ENCODE data around the gene SLC30A1. TPM values are rescaled to one million over a fixed set of nuclear protein-coding genes. Genes with fewer than 3 reads are reported as not detected.

The SLC30A1 gene
- polyA plus RNA-seq, 1 of the 3 experiments (the other 2 are of a cell fraction), result 6.9 TPM

DNA sequence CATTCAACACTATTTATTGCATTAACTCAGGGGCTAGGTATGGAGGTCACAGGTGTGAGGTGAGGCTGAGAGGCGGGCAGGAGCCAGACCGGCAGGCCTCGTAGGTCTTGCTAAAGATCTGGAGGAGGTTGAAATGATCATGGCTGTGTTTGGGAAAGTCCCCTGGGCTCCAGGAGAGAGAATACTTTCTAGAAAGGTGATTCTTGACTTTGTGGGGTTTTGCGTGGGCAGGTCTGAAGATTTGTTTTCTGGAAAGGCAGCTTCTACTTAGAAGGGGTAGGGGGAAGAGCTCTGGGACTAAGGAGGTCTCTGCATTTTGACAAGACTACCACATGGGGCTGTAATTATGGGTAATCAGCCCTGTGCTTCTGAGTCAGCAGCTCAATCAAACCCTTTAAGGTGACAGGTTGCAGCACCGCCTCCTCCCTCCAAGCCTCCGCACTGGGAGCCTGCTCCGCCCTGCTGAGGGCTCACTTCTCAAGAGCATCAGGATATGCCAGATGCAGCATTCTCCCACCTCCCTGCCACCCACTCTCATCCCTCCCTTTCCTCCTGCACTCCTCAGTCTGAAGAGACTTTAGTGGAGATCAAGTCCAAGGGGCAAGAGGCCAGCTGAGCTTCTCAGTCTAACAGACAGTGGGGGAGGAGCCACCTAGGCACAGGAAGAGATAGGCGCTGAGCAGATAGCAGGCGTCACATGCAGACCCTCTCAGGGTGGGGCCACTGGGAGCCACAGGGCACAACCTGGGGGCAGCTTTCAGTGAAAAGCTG lies 30.5 kb downstream of the SLC30A1 start:
- H4K20me1 ChIP-seq (ENCODE audit: insufficient read depth), result no peaks in the 10 kb centered on the region
- no peak for TF ChIP-seq USF1 (IDR thresholded peaks at IDR 0.05; ENCODE audit: borderline replicate concordance, low read depth)
- TF ChIP-seq, protein P1, sequence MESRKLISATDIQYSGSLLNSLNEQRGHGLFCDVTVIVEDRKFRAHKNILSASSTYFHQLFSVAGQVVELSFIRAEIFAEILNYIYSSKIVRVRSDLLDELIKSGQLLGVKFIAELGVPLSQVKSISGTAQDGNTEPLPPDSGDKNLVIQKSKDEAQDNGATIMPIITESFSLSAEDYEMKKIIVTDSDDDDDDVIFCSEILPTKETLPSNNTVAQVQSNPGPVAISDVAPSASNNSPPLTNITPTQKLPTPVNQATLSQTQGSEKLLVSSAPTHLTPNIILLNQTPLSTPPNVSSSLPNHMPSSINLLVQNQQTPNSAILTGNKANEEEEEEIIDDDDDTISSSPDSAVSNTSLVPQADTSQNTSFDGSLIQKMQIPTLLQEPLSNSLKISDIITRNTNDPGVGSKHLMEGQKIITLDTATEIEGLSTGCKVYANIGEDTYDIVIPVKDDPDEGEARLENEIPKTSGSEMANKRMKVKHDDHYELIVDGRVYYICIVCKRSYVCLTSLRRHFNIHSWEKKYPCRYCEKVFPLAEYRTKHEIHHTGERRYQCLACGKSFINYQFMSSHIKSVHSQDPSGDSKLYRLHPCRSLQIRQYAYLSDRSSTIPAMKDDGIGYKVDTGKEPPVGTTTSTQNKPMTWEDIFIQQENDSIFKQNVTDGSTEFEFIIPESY (IDR thresholded peaks at IDR 0.05; ENCODE audit: borderline replicate concordance, low read depth), result no peak
- TF ChIP-seq RXRA (IDR thresholded peaks at IDR 0.05; ENCODE audit: borderline replicate concordance, low read depth), result no peak
- H2AFZ ChIP-seq (ENCODE audit: low read depth), result no peak overlapping the region
- no peak overlapping the region for H3K9ac ChIP-seq
- H3K27me3 ChIP-seq (ENCODE audit: insufficient read depth), result no peaks in the 10 kb centered on the region
- H3K79me2 ChIP-seq (ENCODE audit: insufficient read depth), result no peaks in the 10 kb centered on the region
- 0 out of 4 replicates have a peak, but pooled peaks cover 0 to 6% of the 10 kb centered on the region in 2 experiments for H3K4me1 ChIP-seq (ENCODE audit: control insufficient read depth in 1 of 2, insufficient read depth in 2 of 2, low read depth in 1 of 2, low read length in 1 of 2)
- ChIA-PET CTCF (interaction anchor here (0.6 to 2.8 kb wide), 5 partner anchors 10 to 237 kb away, joined by 3 to 10 read pairs (median 3); no protein-coding TSS in a partner anchor), POLR2A (no interaction called here)
- H3K27ac ChIP-seq (ENCODE audit: low read depth in 2 of 2, low read length in 1 of 2), result no peak overlapping the region
- no peak for DNase-seq
- H3F3A ChIP-seq (replicated peaks; ENCODE audit: insufficient read depth), result peaks cover 9% of the 10 kb centered on the region
- H3K9me3 ChIP-seq, result no peaks in the 10 kb centered on the region
- no peak overlapping the region for H3K4me2 ChIP-seq
- H3K4me3 ChIP-seq (ENCODE audit: low read depth in 2 of 2, low read length in 1 of 2), result no peak overlapping the region
- H3K9me2 ChIP-seq, result no peaks in the 10 kb centered on the region
- WGBS (ENCODE audit: low lambda C conversion rate), result 96% methylated on average over 8 of the region's 9 CpGs
- H3K36me3 ChIP-seq (replicated peaks in 1 of 2; ENCODE audit: control insufficient read depth in 1 of 2, insufficient read depth in 2 of 2, low read length in 1 of 2), result no peaks in the 10 kb centered on the region

- Histone ChIP-seq H3K79me2 (ENCODE audit: insufficient read depth) (no peaks in the 10 kb centered on the region), H4K20me1 (ENCODE audit: insufficient read depth) (no peaks in the 10 kb centered on the region), H3K27me3 (ENCODE audit: insufficient read depth) (no peaks in the 10 kb centered on the region), H3K36me3 (replicated peaks in 1 of 2; ENCODE audit: control insufficient read depth in 1 of 2, insufficient read depth in 2 of 2, low read length in 1 of 2) (no peaks in the 10 kb centered on the region), H3K9me3 (no peaks in the 10 kb centered on the region), H3F3A (replicated peaks; ENCODE audit: insufficient read depth) (peaks cover 9% of the 10 kb centered on the region), H3K27ac (ENCODE audit: low read depth in 2 of 2, low read length in 1 of 2) (no peak overlapping the region), H3K4me3 (ENCODE audit: low read depth in 2 of 2, low read length in 1 of 2) (no peak overlapping the region), H2AFZ (ENCODE audit: low read depth) (no peak overlapping the region), H3K4me1 (ENCODE audit: control insufficient read depth in 1 of 2, insufficient read depth in 2 of 2, low read depth in 1 of 2, low read length in 1 of 2) (0 out of 4 replicates have a peak, but pooled peaks cover 0 to 6% of the 10 kb centered on the region in 2 experiments), H3K9me2 (no peaks in the 10 kb centered on the region), H3K4me2 (no peak overlapping the region), H3K9ac (no peak overlapping the region)
- ChIA-PET CTCF (interaction anchor here (0.6 to 2.8 kb wide), 3 partner anchors 33 to 236 kb away, joined by 3 to 10 read pairs (median 3); no protein-coding TSS in a partner anchor), POLR2A (no interaction called here)
- DNase-seq, result no peak
- TF ChIP-seq, protein P1 (IDR thresholded peaks at IDR 0.05; ENCODE audit: borderline replicate concordance, low read depth), result no peak
- TF ChIP-seq RFX5 (IDR thresholded peaks at IDR 0.05; ENCODE audit: low read length), result no peak
- TF ChIP-seq RXRA (IDR thresholded peaks at IDR 0.05; ENCODE audit: borderline replicate concordance, low read depth), result no peak
- no peak for TF ChIP-seq ELF1 (IDR thresholded peaks at IDR 0.05)
- no peak for TF ChIP-seq IRF3 (IDR thresholded peaks at IDR 0.05; ENCODE audit: low read depth, low read length)
- TF ChIP-seq RAD21 (IDR thresholded peaks at IDR 0.05; ENCODE audit: low read length), result no peak
- TF ChIP-seq FOXM1 (IDR thresholded peaks at IDR 0.05; ENCODE audit: low read depth), result no peak
- TF ChIP-seq TEAD4 (IDR thresholded peaks at IDR 0.05; ENCODE audit: borderline replicate concordance, insufficient read depth), result no peak
- TF ChIP-seq EP300 (IDR thresholded peaks at IDR 0.05; ENCODE audit: borderline replicate concordance in 1 of 2, low read depth in 1 of 2, low read length in 1 of 2), result no peak
- TF ChIP-seq GATA2 (CRISPR knock-in tag; IDR thresholded peaks at IDR 0.05), result no peak
- no peak for TF ChIP-seq GABPA (IDR thresholded peaks at IDR 0.05; ENCODE audit: low read depth)
- TF ChIP-seq, protein P2, sequence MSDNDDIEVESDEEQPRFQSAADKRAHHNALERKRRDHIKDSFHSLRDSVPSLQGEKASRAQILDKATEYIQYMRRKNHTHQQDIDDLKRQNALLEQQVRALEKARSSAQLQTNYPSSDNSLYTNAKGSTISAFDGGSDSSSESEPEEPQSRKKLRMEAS (IDR thresholded peaks at IDR 0.05; ENCODE audit: low read depth), result no peak
- TF ChIP-seq SIN3A (IDR thresholded peaks at IDR 0.05; ENCODE audit: borderline replicate concordance, low read depth, low read length), result no peak
- 79% methylated on average over 6 of the region's 6 CpGs for WGBS (ENCODE audit: low lambda C conversion rate)
Observed at GRCh38 chr1:211547710-211548109, 31.3 kb downstream of the SLC30A1 start.

Measured in SK-N-SH (cell line).